ENCODE results near the gene ERP27. TPM values are rescaled to one million over a fixed set of nuclear protein-coding genes. Genes with fewer than 3 reads are reported as not detected.

The ERP27 gene
- total RNA-seq, 2 donors from 2014 or later, result 2.4 TPM; not detected in 1

DNA sequence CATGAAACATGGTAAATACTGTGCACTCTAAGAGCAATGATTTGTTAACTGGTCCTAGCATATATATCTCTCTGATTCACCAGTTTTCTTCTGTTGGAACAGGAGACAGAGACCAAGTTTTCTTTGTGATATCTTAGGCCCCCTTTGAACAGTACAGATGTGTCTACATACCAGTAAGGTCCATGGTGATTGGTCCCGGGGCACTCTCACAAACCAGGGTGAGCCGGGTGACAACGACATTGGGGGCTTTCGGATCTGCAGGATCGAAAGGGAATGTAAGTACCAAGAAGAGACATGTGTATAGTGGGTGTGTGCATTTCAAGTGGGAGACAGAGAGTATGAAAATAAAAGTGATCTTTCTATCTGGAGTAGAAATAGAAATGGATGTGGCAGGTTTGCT lies 11.3 kb upstream of the ERP27 start:
- H3K9me3 ChIP-seq, result no peaks in the 10 kb centered on the region
- no peaks in the 10 kb centered on the region for H3K36me3 ChIP-seq
- peaks cover 34 to 73% of the 10 kb centered on the region in 2 donors for H3K4me1 ChIP-seq (ENCODE audit: control insufficient read depth in 1 of 2, low read depth in 2 of 2)
- ATAC-seq (ENCODE audit: insufficient number of reproducible peaks, low FRiP score, low read depth) (no peak), DNase-seq (ENCODE audit: low spot score) (no peak)
- TF ChIP-seq, protein P1, sequence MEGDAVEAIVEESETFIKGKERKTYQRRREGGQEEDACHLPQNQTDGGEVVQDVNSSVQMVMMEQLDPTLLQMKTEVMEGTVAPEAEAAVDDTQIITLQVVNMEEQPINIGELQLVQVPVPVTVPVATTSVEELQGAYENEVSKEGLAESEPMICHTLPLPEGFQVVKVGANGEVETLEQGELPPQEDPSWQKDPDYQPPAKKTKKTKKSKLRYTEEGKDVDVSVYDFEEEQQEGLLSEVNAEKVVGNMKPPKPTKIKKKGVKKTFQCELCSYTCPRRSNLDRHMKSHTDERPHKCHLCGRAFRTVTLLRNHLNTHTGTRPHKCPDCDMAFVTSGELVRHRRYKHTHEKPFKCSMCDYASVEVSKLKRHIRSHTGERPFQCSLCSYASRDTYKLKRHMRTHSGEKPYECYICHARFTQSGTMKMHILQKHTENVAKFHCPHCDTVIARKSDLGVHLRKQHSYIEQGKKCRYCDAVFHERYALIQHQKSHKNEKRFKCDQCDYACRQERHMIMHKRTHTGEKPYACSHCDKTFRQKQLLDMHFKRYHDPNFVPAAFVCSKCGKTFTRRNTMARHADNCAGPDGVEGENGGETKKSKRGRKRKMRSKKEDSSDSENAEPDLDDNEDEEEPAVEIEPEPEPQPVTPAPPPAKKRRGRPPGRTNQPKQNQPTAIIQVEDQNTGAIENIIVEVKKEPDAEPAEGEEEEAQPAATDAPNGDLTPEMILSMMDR (IDR thresholded peaks at IDR 0.05), result no peak
- H3K4me3 ChIP-seq, result no peak overlapping the region
- H3K27ac ChIP-seq, result peak overlapping the region; percentile 93
- no peaks in the 10 kb centered on the region for H3K27me3 ChIP-seq (replicated peaks; ENCODE audit: insufficient read depth)

DNA sequence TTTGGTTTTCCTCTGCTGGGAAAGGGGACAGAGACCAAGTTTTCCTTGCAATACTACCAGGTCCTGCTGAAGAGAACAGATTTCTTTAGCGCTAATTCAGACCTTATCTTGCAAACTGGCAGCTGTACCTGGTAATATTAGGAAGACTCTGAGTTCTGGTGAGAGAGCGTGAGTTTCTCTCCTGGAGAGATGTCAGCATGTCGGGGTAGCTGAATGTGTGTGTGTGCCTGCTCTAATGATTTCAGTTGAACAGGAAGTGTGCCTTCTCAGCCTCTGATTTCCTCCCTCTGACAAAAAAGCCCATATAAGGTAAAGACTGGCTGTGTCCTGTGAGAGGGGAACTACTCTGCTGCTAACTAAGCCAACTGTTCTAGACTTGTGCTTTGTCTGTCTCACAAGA lies 10.3 kb upstream of the ERP27 start:
- H3K27me3 ChIP-seq (replicated peaks; ENCODE audit: insufficient read depth), result no peaks in the 10 kb centered on the region
- ATAC-seq (ENCODE audit: insufficient number of reproducible peaks, low FRiP score, low read depth), result peak; percentile 75
- H3K4me1 ChIP-seq (ENCODE audit: control insufficient read depth in 1 of 2, low read depth in 2 of 2), result peaks cover 34 to 73% of the 10 kb centered on the region in 2 donors
- peak; percentile 22 for DNase-seq (ENCODE audit: low spot score)
- H3K4me3 ChIP-seq, result peak overlapping the region; percentile 56
- TF ChIP-seq, protein P1 (IDR thresholded peaks at IDR 0.05), result no peak
- peak overlapping the region; percentile 93 for H3K27ac ChIP-seq
- H3K36me3 ChIP-seq, result no peaks in the 10 kb centered on the region
- H3K9me3 ChIP-seq, result no peaks in the 10 kb centered on the region

DNA sequence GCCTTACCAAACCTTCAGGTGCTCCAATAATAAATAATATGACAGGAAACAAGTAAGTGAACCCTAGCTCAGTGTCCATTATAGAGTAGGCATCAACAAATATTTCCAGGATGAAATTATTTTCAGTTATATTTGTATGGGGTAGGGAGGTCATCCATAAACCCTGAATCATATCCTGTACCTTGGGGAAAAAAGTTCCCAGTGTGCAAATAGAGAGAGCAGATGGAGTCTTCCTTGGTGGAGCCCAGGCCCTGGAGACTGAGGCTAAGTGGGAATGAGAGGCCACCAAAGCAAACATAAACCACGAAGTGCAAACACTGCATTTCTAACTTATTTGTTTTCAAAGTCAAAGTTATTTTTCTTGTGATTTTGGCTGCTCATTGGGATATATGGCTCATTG lies 8.5 kb upstream of the ERP27 start:
- Histone ChIP-seq H3K27ac (peak overlapping the region; percentile 93), H3K9me3 (no peaks in the 10 kb centered on the region), H3K27me3 (replicated peaks; ENCODE audit: insufficient read depth) (no peaks in the 10 kb centered on the region), H3K4me3 (no peak overlapping the region), H3K36me3 (peaks cover 9% of the 10 kb centered on the region), H3K4me1 (ENCODE audit: control insufficient read depth in 1 of 2, low read depth in 2 of 2) (peaks cover 31 to 59% of the 10 kb centered on the region in 2 donors)
- no peak for ATAC-seq (ENCODE audit: insufficient number of reproducible peaks, low FRiP score, low read depth)
- TF ChIP-seq, protein P1 (IDR thresholded peaks at IDR 0.05), result no peak
- no peak for DNase-seq (ENCODE audit: low spot score)

DNA sequence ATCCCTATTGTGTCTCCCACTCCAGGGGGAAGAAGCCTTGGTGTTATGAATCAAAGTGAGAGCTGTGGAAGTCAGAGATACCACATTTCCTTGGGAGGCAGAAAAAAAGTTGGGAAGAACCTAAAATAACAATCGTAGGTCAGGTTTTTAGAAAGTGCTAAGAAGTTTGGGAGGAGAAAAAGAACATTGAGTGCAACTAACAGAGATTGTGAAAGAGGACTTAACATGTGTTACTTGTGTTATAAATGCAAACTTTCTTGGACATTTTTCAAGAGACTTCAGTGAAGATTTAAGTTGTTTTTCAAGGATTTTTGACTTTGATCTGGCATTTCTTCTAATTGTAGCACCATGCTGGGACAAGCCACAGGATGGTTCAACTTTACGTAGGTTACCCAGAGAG lies 7.8 kb upstream of the ERP27 start:
- TF ChIP-seq, protein P1 (IDR thresholded peaks at IDR 0.05), result no peak
- Histone ChIP-seq H3K4me1 (ENCODE audit: control insufficient read depth in 1 of 2, low read depth in 2 of 2) (peaks cover 24 to 52% of the 10 kb centered on the region in 2 donors), H3K9me3 (no peaks in the 10 kb centered on the region), H3K27ac (peak overlapping the region; percentile 93), H3K27me3 (replicated peaks; ENCODE audit: insufficient read depth) (no peaks in the 10 kb centered on the region), H3K36me3 (peaks cover 11% of the 10 kb centered on the region), H3K4me3 (no peak overlapping the region)
- ATAC-seq (ENCODE audit: insufficient number of reproducible peaks, low FRiP score, low read depth) (no peak), DNase-seq (ENCODE audit: low spot score) (no peak)

DNA sequence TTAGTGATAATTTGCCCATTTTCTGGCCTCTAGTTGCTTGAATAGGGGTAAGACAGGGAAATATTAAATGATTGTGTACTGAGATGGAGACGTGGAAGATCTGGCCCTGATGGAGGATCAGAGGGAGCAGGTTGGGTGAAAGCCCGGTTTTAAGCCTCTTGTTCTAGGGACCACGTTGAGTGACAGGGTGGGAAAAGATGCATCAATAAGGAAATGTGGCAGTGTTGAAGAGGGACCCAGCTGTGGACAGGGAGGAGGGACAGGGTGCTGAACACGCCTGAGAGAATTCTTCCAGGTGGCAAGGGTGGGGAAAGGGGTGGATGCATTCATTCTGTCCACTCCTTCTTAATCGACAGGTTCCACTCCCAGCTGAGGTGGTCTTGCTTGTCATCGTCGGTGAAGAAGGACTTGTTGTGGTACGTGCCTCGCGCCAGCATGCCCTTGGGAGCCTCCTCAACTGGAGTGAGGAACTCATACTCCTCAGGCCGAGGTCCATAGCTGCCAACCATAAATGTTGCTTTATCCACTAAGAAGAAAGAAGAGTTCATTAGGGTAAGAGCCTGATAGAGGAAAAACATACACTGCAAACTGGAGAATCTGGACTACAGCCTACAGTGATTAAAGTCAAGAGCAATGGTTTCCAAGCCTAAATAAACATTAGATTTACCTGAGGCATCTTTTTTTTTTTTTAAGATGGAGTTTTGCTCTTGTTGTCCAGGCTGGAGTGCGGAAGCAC lies 4.0 kb upstream of the ERP27 start:
- H3K4me3 ChIP-seq, result no peak overlapping the region
- no peak for DNase-seq (ENCODE audit: low spot score)
- ATAC-seq (ENCODE audit: insufficient number of reproducible peaks, low FRiP score, low read depth), result no peak

More for the DNA sequence above, 4.0 kb upstream of the ERP27 start:
- H3K36me3 ChIP-seq, result peaks cover 11% of the 10 kb centered on the region
- TF ChIP-seq, protein P1 (IDR thresholded peaks at IDR 0.05), result no peak
- no peaks in the 10 kb centered on the region for H3K9me3 ChIP-seq
- H3K27me3 ChIP-seq (replicated peaks; ENCODE audit: insufficient read depth), result no peaks in the 10 kb centered on the region
- peaks cover 4 to 18% of the 10 kb centered on the region in 2 donors for H3K4me1 ChIP-seq (ENCODE audit: control insufficient read depth in 1 of 2, low read depth in 2 of 2)
- H3K27ac ChIP-seq, result no peak overlapping the region
